Measurements from ENCODE around the gene KCNJ15.

DNA sequence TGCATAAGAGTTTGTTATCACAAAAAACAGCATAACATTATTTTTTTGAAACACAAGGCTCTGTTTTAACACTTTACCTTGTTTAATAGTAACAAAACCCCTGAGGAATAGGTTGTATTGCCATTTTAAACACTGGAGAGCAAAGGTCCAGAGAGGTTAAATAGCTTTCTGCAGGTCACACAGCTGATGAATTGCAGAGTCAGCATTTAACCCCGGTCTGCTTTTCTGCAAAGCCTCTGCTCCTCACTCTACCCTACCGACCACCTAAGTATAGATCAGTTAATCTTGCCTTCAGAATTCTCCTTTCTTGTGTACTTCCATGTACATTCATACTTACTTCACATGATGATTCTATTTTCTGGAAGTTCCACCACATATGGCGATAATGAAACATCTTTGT lies 42.0 kb downstream of the KCNJ15 start:
- TF ChIP-seq, protein P1, sequence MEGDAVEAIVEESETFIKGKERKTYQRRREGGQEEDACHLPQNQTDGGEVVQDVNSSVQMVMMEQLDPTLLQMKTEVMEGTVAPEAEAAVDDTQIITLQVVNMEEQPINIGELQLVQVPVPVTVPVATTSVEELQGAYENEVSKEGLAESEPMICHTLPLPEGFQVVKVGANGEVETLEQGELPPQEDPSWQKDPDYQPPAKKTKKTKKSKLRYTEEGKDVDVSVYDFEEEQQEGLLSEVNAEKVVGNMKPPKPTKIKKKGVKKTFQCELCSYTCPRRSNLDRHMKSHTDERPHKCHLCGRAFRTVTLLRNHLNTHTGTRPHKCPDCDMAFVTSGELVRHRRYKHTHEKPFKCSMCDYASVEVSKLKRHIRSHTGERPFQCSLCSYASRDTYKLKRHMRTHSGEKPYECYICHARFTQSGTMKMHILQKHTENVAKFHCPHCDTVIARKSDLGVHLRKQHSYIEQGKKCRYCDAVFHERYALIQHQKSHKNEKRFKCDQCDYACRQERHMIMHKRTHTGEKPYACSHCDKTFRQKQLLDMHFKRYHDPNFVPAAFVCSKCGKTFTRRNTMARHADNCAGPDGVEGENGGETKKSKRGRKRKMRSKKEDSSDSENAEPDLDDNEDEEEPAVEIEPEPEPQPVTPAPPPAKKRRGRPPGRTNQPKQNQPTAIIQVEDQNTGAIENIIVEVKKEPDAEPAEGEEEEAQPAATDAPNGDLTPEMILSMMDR (IDR thresholded peaks at IDR 0.05; ENCODE audit: low read depth, low read length): no peak
- no peak for TF ChIP-seq EZH2phosphoT487 (IDR thresholded peaks at IDR 0.05; ENCODE audit: low read depth)

Measured in OCI-LY3 (cell line).